GM18907 (cell line): Measurements from ENCODE around the gene HNRNPUL2.
A peak's percentile ranks its signal among the peaks of the same experiment; 100 is the strongest.

ENCODE experiments used
- ATAC-seq: cut with Tn5 transposase; IDR thresholded peaks from one replicate; pipeline ENCODE4 v1.9.1; 2021; ENCODE audit warnings: mild to moderate bottlenecking, moderate library complexity; ENCODE audit not compliant: unreplicated experiment

Gene HNRNPUL2

GRCh38 chr11:62671608-62672389 is 55.5 kb downstream of the HNRNPUL2 start, which contains the start of the genes LBHD1 and UQCC3:
LBHD1 (minus strand) TSS chr11:62672267; CDS start chr11:62670031, 2,236 bp downstream.
UQCC3 (plus strand) TSS chr11:62671673; CDS start chr11:62671746, 73 bp downstream.
- peak; percentile 53 for ATAC-seq

GRCh38 chr11:62671236-62671607 is 56.0 kb downstream of the HNRNPUL2 start:
- no peak for ATAC-seq

GRCh38 chr11:62669420-62670161 is 57.7 kb downstream of the HNRNPUL2 start:
- ATAC-seq = no peak

- ATAC-seq = no peak
These were observed 59.8 kb downstream of the HNRNPUL2 start for GRCh38 chr11:62667460-62667859.

- no peak for ATAC-seq
These were observed 60.9 kb downstream of the HNRNPUL2 start for GRCh38 chr11:62666259-62666926.

GRCh38 chr11:62665599-62666258 is 61.5 kb downstream of the HNRNPUL2 start:
- peak; percentile 9 for ATAC-seq

- peak; percentile 85 for ATAC-seq
These were observed 62.1 kb downstream of the HNRNPUL2 start, which contains the start of the genes C11orf98 and CSKMT for GRCh38 chr11:62665075-62665598. C11orf98 (minus strand) TSS chr11:62665210; CDS start chr11:62665169, 41 bp downstream. CSKMT (plus strand) TSS chr11:62665312; CDS start chr11:62665880, 568 bp downstream.

GRCh38 chr11:62664405-62665074 is 62.7 kb downstream of the HNRNPUL2 start:
- ATAC-seq = peak; percentile 41
